Neural crest cell (in vitro differentiated cells): Measurements from ENCODE around the gene ZER1. TPM values are rescaled to one million over a fixed set of nuclear protein-coding genes. Genes with fewer than 3 reads are reported as not detected.

ENCODE experiments used
- DNase-seq: peaks from one replicate; pipeline ENCODE4 v3.0.0; 2021; ENCODE audit warnings: low read depth, mixed read lengths, low spot score
- H3K27ac Mint-ChIP-seq: one replicate; pipeline ENCODE4 v1.8.0; 2021; ENCODE audit warnings: mild to moderate bottlenecking, mixed read lengths; ENCODE audit not compliant: unreplicated experiment
- H3K27me3 Mint-ChIP-seq: 2 replicates; pipeline ENCODE4 v1.8.0; 2021; ENCODE audit warnings: low read depth, mild to moderate bottlenecking, mixed read lengths
- H3K36me3 Mint-ChIP-seq: 2 replicates; pipeline ENCODE4 v1.8.0; 2021; ENCODE audit warnings: low read depth, mild to moderate bottlenecking, mixed read lengths
- H3K4me1 Mint-ChIP-seq: 2 replicates; pipeline ENCODE4 v1.8.0; 2021; ENCODE audit warnings: mixed read lengths
- H3K4me3 Mint-ChIP-seq: one replicate; pipeline ENCODE4 v1.8.0; 2021; ENCODE audit warnings: mild to moderate bottlenecking, mixed read lengths
- H3K9me3 Mint-ChIP-seq: 2 replicates; pipeline ENCODE4 v1.8.0; 2021; ENCODE audit warnings: mixed read lengths
- CTCF ChIP-seq: fragments of 200-600 bp; sonication (generic); conservative IDR thresholded peaks from 2 replicates; pipeline ENCODE4 v1.5.0; 2021; ENCODE audit warnings: antibody characterized with exemption, mild to moderate bottlenecking
- total RNA-seq: library from RNA; stranded (reverse); gene quantifications from 2 replicates; pipeline ENCODE4 v1.2.1, GENCODE V29; 2021

Gene ZER1
- total RNA-seq, 1 donor from 2014 or later: 19.1 TPM

- DNase-seq: no peak
- peak overlapping the region; percentile 27 for H3K27ac Mint-ChIP-seq
- H3K9me3 Mint-ChIP-seq: no peaks in the 10 kb centered on the region
- H3K4me3 Mint-ChIP-seq: no peak overlapping the region
- H3K36me3 Mint-ChIP-seq: no peaks in the 10 kb centered on the region
- H3K4me1 Mint-ChIP-seq: peaks cover 2% of the 10 kb centered on the region
- H3K27me3 Mint-ChIP-seq: no peaks in the 10 kb centered on the region
- no peak for TF ChIP-seq CTCF
These were observed 6.2 kb downstream of the ZER1 start for GRCh38 chr9:128765499-128765898.

- Mint-ChIP-seq H3K4me3 (no peak overlapping the region), H3K36me3 (no peaks in the 10 kb centered on the region), H3K4me1 (no peaks in the 10 kb centered on the region), H3K9me3 (no peaks in the 10 kb centered on the region), H3K27ac (no peak overlapping the region), H3K27me3 (no peaks in the 10 kb centered on the region)
- no peak for TF ChIP-seq CTCF
- no peak for DNase-seq
These were observed 7.4 kb downstream of the ZER1 start for GRCh38 chr9:128764361-128764760.

GRCh38 chr9:128762671-128763449, 8.9 kb downstream of the ZER1 start:
- no peak overlapping the region for H3K4me3 Mint-ChIP-seq
- no peaks in the 10 kb centered on the region for H3K27me3 Mint-ChIP-seq
- H3K4me1 Mint-ChIP-seq: no peaks in the 10 kb centered on the region
- H3K9me3 Mint-ChIP-seq: no peaks in the 10 kb centered on the region
- no peak for DNase-seq
- H3K27ac Mint-ChIP-seq: peak overlapping the region; percentile 87
- H3K36me3 Mint-ChIP-seq: no peaks in the 10 kb centered on the region
- no peak for TF ChIP-seq CTCF

- H3K4me3 Mint-ChIP-seq: no peak overlapping the region
- H3K27ac Mint-ChIP-seq: no peak overlapping the region
- no peaks in the 10 kb centered on the region for H3K4me1 Mint-ChIP-seq
- no peaks in the 10 kb centered on the region for H3K9me3 Mint-ChIP-seq
- DNase-seq: no peak
- no peaks in the 10 kb centered on the region for H3K27me3 Mint-ChIP-seq
- no peaks in the 10 kb centered on the region for H3K36me3 Mint-ChIP-seq
- TF ChIP-seq CTCF: no peak
These were observed 14.1 kb downstream of the ZER1 start for GRCh38 chr9:128757602-128758001.

- Mint-ChIP-seq H3K4me1 (no peaks in the 10 kb centered on the region), H3K9me3 (no peaks in the 10 kb centered on the region), H3K4me3 (no peak overlapping the region), H3K27me3 (no peaks in the 10 kb centered on the region), H3K27ac (no peak overlapping the region), H3K36me3 (no peaks in the 10 kb centered on the region)
- TF ChIP-seq CTCF: no peak
- no peak for DNase-seq
These were observed 18.1 kb downstream of the ZER1 start for GRCh38 chr9:128753627-128754026.
